SKM-1 treated with dmso at 0.1 percent for 144 hours (cell line): ENCODE data around the gene ZNF837.
"Not testable (repeated sequence)": the region's sequence is repeated elsewhere in the genome, so short reads cannot be mapped to it uniquely, and the experiment has no call there.

Experiments
- DNase-seq: peaks from one replicate; lab custom pipeline; 2025; ENCODE audit not compliant: unreplicated experiment; lab: John Stamatoyannopoulos, UW

Gene ZNF837

DNA sequence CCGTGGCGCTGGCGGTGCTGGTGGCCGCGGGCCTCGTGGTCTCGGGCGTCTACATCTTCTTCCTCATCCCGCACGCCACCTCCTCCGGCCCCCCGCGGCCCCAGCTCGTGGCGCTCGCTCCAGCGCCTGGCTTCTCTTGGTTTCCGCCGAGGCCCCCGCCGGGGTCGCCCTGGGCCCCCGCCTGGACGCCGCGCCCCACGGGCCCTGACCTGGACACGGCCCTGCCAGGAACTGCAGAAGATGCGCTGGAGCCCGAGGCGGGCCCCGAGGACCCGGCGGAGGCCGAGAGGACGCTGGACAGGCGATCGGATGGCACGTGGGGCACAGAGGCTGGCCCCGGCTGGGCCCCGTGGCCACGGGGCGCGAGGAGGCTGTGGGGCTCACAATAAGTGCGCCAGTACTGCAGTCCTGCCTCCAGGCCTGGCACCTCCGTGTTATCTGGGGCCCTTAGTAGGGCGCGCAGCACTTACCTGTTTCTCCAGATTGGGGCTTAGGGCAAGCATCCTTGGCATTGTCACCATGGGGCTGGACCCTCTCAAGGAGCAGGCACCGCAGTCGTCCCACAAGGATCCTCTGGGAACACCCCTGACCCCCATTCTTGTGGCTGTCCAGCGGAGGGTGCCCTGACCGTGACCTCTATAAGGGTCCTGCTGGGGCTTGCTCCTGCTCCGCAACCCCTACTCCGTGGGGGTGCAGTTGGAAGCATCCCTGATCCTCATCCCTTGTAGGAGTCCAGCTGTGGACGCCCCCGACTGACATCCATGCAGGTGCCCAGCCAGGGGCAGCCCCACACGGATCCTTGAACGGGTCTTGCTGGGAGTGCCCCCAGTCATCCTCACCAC is 16.1 kb upstream of the ZNF837 start:
- DNase-seq: no peak

DNA sequence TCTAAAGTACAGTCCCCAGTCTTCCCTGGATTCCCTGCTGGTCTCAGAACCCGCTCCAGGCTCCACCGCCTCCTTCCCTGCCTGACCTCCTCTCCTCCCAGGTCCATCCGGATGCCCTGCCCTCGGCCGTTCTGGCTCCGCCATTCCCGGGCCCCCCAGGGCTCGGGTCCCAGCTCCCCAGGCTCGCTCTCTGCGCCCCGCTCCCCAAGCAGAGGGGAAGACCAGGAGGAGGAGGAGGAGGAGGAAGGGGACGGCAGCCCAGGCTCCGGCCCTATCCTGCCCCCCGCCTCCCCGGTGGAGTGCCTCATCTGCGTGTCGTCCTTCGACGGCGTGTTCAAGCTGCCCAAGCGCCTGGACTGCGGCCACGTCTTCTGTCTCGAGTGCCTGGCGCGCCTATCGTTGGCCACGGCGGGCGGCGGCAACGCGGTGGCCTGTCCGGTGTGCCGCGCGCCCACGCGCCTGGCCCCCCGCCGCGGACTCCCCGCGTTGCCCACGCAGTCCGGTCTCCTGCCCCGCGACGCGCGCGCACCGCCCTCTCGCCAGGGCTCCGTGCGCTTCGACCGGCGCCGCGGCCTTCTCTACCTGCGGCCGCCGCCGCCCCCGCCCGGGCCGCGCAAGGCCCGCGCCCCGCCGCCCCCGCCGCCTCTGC is 15.3 kb upstream of the ZNF837 start:
- DNase-seq: no peak

DNA sequence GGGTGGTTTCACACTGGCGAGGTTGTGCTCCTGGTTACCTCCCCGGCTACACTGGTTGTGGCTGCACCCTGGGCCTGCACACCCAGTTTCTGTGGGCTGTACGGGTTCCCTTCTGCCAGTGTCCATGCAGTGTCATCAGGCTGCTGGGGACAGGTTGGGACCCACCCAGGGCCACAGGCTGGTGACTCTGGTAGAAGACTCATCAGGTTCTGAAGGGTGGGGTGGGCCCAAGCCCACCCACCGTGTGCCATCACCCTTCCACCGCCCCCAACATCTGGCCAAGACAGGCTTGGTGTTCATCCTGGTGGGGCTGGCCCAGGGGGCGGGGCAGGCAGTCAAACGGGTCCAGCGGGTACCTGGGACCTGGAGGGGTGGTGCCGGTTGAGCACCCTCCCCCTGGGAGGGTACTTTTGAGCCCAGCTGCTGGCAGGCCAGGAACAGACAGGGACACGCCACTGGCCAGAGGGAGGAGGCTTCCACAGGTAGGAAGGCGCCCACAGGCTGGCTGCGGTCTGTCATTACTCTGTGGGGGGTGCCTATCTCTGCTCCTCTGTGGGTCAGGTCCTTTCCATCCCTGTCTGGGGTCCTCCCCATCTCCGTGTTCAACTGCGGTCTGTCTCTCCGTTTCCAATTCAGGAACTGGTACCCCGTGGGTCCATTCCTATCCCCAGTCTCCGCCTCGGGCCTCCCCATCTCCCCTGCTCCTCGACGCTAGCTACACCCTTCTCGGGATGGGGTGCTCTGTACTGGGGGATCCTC is 14.6 kb upstream of the ZNF837 start, which contains the start of gene RNF225:
Gene RNF225, plus strand, starts transcription at position 437 of the 759 bp plus-strand sequence. CDS start 434 bp downstream, outside the sequence.
- DNase-seq: no peak

DNA sequence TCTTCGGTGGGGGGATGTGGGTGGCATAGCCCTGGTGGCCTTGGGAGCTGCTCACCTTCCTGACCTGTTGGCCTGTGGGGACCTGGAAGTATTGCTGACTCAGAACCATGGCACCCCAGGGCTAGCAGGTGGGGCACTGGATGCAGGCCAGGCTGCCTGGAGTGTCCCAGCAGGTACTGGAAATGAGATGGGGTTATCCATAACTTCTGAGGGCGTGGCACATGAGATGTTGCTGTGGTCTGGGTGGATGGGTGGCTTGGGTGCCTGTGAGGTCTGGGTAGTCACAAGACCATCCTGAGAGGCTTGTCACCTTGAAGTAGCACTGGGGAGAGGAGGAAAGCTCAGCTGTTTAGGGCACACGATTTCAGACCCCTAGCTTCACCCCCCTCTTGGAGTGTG is 14.0 kb upstream of the ZNF837 start:
- DNase-seq: no peak

DNA sequence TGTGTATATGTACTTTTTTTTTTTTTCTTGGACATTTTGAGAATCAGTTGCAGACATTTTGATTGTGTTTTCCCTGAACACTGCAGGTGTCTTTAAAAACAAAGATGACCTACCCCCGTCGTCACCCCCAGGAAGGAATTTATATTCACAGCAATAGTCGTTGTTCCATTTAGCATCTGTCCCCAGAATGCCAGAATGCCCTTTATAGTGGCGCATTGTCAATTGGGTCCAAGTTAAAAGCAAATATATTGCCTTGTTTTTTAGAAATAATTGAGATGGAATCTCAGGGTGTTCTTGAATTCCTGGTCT is 12.8 kb upstream of the ZNF837 start:
- no peak for DNase-seq

DNA sequence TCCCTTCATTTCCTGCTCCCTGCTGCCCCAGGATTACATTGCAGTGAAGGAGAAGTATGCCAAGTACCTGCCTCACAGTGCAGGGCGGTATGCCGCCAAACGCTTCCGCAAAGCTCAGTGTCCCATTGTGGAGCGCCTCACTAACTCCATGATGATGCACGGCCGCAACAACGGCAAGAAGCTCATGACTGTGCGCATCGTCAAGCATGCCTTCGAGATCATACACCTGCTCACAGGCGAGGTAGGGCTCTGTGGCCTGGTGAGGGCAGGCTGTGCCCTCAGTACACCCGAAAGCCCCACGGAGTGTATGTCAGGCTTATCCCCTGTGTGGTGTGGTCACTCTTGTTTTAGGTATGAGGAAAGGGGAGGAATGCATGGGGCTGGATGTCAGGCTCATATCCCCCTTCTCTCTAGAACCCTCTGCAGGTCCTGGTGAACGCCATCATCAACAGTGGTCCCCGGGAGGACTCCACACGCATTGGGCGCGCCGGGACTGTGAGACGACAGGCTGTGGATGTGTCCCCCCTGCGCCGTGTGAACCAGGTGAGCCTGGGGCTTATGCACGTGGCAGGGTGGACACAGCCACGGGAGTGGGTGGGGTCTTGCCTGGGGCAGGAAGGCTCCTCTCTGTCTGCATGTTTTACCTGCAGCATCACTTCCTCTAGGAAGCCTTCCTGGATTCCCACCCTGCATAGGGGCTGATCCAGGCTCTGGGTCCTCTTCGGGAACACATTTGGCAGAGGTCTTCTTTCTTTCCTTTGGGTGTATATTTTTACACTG is 12.3 kb upstream of the ZNF837 start:
- no peak for DNase-seq

DNA sequence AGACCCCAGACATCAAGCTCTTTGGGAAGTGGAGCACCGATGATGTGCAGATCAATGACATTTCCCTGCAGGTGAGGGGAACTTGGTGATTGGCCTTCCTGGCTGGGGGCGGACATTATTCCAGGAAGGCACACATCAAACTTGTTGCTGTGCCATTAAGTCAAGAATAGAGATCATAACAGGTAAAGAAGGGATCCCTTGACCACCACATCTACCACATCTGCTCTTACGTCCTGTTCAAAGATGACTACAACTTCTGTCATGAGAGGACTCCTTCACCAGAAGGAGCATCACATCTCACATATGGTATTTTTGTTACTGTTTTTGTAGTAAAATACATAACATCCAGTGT is 7.3 kb upstream of the ZNF837 start:
- DNase-seq: no peak

DNA sequence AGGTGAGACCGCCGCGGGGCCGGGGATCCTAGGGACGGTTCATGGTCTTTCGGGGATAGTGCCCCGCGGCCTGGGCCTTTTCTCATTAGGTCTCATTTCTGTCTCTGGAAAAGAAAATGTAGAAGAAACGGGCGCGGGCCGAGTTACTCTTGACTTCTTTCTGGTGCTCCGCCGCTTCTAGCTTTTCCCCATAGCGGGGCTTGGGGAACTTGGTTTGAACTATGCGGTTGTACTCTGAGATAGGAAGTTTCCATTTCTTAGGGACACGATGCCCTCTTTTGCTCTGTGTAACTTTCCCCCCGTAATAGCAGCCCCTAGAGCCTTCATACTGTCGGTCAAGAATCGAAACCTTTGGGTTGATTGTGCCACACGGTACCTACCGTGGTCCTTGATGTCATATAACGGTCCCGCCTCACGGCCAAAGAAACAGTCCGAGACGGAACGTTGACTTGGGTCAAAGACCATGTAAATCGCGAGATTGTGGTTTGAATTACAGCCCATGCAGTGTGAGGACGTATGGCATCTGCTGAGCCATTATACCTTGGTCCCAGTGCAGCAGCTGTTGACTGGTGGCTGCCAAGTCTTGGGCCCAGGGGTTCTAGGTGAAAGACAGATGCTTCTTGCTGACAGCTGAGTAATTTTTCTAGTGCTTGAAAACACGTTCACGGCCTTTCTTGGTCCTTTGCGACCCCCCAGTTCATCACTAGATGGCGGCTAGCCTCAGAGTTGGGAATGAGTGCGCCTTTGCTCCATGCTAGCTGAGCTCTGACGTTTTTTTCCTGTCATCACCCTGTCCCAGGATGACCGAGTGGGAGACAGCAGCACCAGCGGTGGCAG is 6.7 kb upstream of the ZNF837 start:
- no peak for DNase-seq

DNA sequence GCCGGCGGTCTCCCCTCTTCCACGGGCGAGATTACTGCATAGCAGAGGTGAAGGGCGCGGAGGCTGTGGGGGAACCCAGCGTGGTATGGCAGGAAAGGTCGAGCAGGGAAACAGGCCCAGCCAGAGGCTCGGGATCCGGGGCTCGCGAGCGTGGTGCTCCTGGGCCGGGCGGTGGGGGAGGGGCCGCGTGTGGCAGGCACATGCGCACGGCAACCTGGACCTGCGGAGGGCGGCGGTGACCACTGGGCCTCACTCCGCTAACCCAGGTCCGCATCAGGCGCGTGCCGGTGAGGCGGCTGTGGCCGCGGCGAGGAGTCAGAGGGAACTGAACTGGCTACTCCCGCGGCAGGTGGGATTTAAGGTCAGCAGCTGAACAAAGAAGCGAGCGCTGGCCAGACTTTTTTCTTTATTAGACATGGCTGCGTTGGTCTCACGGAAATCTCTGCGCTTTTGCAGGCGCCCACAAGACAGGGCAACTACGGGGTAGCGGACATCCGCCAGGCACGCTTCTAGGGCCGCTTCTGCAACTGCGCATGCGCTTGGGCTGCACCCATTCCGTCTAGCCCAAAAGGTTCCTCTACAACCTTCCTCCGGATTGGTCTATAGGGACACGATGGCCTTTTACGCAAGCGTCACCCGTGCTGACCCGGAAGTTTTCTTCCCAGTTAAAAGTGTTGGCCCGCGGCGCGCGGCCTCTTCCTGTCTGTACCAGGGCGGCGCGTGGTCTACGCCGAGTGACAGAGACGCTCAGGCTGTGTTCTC is 5.9 kb upstream of the ZNF837 start, which contains the start of gene RPS5:
Gene RPS5, plus strand, starts transcription at position 694 of the 762 bp plus-strand sequence. CDS start 869 bp downstream, outside the sequence.
- peak; percentile 85 for DNase-seq

DNA sequence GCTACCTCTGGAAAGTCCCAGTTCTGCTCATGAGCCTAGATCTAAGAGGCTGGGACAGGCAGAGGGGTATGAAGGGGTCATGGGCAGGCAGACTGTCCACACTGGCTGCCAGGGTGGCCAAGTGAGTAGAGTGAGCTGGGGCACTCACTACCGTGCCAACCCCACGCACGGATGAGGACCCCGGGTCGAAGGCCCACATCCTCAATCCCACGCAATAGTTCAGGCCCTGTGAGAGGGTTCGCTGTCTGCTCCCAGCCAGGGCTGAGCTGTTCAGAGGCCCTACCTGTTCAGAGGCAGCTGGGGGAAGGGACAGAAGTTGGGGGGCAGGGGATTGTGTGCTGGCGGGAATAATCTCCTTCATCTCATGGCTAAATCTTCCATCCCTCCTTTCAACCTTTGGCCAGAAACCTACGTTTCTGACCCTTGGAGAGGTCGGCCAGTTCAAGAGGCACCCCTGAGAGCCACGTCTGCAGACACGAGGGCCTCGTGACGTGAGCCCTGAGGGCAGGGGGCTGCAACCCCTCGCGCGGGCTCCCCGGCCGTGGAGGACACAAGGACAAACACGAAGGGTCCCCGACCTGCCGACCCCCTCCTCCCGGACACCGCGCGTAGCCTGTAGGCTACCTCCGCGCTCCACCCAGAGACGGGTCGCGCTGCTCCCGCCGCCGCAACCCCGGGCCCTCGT is 5.2 kb upstream of the ZNF837 start:
- no peak for DNase-seq

DNA sequence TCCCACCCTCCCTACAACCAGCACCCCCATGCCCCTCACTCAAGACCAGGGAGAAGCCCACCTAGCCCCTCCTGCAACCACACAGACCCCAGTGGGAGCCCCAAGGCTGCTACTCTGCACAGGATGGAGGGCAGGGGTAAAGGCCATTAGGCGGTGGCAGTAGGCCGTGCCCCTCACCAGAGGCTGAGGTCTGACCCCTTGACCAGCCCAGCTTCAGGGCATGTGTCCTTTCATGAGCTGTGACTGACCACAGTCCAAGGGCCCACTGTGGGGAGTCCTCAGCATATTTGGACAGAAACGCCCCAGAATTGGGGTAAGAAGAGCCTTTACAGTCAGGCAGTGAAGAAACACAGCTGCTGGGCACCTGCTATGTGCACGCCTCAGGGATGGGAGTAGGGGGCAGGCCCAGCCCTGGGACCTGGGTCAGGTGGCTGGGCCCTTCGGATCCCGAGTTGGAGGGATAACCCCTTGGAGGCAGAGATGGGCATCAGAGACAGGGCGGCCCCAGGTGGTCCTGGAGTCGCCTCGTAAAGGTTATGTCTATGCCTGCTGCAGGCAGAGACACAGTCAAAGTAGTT is 4.6 kb upstream of the ZNF837 start:
- no peak for DNase-seq

DNA sequence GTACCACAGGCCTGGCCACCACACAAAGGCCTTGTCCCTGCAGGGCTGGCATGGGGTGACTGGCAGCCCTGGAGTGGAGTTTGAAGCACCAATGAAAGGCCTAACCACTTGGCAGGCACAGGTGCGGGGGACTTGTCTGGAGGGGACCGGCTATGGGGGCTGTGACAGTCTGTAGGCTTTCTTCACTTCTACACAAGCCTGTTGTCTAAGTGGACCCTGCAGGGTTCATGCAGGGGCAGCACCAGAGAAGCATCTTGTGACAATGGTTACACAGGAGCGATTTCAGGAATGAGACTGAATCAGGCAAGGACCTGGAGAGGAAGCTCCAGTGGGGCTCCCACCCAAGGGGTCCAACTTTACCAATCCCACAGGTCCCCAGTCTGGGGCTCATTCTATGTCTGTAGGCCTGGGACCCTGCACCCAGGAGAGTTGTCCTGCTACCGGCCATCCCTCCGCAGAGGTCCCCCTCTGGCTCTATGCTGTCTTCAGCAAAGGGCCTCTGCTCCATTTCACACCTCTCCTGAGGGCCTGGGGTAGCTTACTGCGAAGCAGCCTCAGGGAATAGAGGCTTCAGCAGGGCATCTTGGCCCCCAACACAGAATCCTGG is 2.3 kb upstream of the ZNF837 start:
- DNase-seq: no peak

DNA sequence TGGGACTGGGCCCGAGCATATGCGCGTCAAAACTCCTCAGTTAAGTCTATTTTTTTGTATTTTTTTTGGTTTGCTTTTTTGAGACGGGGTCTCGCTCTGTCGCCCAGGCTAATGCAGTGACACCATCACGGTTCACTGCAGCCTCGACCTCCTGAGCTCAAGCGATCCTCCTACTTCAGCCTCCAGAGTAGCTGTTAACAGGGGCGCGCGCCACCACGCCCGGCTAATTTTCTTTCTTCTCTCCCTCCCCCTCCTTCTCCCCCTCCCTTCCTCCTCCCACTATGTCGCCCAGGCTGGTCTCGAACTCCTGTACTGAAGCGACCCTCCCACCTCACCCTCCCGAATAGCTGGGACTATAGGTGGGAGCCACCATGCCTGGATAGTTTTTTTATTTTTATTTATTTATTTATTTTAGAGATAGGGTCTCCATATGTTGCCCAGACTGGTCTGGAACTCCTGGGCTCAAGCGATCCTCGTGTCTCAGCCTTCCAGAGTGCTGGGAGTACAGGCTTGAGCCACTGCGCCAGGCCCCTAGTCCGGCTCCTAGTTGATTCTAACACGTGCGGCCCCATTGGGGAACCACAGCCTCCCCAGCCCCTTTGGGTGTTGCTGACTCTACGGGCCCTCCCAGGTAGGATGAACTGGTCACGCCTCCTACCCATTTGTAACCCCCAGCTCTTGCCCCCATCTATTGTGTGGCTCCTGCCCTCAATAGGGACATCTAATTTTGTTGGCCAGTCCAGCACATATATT is 806 bp upstream of the ZNF837 start:
- no peak for DNase-seq

DNA sequence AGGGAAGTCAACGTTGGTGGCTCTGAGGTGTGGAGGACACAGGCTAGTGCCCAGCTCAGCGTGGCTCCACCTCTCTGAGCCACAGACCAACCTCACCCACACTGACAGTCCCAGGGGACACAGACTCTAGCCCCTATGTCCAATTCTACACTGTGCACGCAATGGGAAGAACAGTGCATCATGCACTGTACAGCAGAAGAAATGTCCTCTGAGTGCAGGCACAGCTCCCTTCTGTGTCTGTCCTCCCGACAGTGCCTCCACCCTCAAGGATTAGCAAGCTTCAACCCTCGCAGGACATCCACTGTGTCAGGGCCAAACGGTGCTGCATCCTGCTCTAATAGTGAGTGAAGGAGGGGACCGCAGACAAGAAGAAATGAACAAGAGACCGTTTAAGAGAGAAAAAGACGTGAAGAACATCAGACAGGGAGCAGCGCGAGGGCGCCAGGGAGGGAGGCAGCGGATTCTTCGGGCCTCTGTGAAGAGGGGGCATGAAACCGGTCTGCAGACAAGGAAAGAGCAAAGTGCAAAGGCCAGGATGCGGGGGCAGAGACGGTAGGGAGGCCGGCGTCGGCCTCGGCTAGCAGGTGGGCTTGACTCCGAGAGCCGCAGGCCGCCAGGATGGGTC is 681 bp downstream of the ZNF837 start:
- no peak for DNase-seq

DNA sequence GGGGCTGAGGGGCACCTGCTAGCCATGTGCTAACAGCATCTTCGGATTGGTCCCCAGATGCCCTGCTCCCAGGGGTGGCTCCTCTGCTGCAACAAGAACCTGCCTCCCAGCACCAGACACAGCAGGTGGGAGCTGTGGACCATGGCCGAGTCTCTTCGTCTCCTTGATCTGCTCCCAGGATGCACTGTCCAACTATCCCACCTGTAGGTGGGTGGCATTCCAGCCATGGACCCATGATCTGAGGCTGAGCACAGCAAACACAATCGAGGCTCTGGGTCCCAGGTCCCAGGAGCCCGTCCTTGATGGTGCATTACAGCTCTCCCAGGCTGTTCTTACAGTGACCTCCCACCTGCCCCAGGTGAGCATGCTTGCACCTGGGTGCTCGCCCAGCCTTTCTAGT is 1.6 kb downstream of the ZNF837 start:
- no peak for DNase-seq

DNA sequence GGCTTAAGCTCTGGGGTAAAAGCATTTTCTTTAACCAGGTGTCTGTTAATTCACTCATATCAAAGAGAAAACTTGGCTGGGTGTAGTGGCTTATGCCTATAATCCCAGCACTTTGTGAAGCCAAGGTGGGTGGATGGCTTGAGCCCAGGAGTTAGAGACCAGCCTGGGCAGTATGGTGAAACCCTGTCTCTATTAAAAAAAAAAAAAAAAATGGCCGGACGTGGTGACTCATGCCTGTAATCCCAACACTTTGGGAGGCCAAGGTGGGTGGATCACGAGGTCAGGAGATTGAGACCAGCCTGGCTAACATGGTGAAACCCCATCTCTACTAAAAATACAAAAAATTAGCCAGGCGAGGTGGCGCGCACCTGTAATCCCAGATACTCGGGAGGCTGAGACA is 4.1 kb downstream of the ZNF837 start:
- DNase-seq: not testable (repeated sequence)

DNA sequence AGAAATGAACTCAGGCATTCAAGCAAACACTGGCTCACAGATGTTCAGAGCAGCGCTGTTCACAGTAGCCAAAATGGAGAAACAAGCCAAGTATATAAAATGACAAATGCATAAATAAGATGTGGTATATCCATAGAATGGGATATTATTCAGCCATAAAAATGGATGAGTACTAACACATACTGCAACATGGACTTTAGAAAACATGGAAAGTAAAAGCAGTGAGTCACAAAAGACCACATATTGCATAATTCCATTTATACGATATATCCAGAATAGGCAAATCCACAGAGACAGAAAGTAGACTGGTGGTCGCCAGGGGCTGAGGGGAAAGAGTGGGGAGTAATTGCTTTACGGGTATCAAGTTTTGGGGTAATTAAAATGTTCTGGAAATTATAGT is 6.6 kb downstream of the ZNF837 start:
- no peak for DNase-seq
